ENCODE results near the gene C10orf71.

Gene C10orf71, protein sequence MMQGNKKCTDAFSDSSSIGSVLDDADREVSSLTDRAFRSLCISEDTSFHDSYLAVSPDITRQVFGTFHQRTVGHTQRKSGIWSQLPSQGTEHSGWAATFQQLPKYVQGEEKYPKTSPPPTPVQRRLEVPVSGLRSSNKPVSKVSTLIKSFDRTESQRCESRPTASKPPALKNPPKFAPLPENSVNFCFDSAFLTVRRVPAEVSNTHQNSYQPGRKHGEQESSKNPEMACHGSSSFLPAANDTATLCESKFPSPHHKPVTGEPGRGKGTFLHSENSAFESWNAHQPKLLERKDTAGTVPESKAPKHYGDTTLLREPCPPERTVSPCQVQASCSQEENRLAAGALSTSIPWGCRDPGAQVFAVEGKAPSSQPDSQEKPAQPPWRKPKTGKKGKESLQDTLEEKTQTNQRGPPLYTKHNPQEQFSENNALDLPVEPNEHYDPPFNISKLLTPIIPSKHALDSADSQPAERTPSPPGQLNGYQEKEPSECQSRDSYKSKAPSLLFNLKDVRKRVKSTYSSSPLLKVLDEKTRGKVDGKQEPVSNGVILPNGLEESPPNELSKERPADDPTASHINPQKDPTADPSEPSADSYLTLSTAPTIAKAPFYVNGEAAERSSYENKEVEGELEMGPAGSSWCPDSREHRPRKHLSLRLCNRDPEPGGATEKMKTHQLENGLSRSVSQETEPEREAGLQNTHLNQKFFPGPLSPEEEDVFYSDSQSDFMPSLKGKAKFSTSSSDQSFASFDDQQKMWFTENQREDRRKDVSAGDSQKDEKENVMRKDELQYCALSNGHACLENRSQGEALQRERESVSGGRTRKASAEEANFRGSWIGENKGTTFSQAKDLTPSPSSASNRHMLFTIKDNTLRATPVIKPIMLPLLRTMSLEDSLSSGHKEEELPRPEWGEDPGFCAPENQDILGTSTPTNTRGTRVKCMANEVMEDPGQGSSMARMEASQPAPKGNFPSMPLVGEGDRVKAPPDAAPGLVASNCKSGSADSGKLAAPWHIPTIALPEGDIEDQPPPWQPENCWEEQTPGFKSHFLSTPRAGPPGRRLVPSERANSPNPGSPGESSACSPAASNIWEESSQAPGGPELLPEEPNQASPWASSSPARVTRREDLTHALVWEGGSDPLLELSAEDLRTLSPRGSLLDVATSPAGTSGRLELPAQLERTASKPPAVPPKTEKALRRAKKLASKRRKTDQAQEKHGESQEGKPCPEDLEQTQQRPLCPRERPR (N-terminal part only)

GRCh38 chr10:49298983-49299815 is at the start of gene C10orf71:
TSS of gene C10orf71 (plus strand) at chr10:49299170. CDS start at chr10:49322546, 23,376 bp downstream.
- H3K4me3 Mint-ChIP-seq, result no peak within 1 kb of the TSS
- DNase-seq (ENCODE audit: low spot score), result no peak
- H3K4me1 Mint-ChIP-seq (ENCODE audit: low read depth), result no peaks in the 10 kb centered on the region
- no peaks in the 10 kb centered on the region for H3K36me3 Mint-ChIP-seq (ENCODE audit: low read depth)
- no peaks in the 10 kb centered on the region for H3K9me3 Mint-ChIP-seq
- H3K27me3 Mint-ChIP-seq (ENCODE audit: low read depth), result peaks cover 6% of the 10 kb centered on the region
- H3K27ac Mint-ChIP-seq, result no peak within 1 kb of the TSS

GRCh38 chr10:49252313-49253034 is 46.5 kb upstream of the C10orf71 start:
- Mint-ChIP-seq H3K4me3 (no peak overlapping the region), H3K27ac (no peak overlapping the region), H3K36me3 (ENCODE audit: low read depth) (no peaks in the 10 kb centered on the region), H3K27me3 (ENCODE audit: low read depth) (peaks cover 15% of the 10 kb centered on the region), H3K4me1 (ENCODE audit: low read depth) (no peaks in the 10 kb centered on the region), H3K9me3 (no peaks in the 10 kb centered on the region)
- no peak for DNase-seq (ENCODE audit: low spot score)

DNA sequence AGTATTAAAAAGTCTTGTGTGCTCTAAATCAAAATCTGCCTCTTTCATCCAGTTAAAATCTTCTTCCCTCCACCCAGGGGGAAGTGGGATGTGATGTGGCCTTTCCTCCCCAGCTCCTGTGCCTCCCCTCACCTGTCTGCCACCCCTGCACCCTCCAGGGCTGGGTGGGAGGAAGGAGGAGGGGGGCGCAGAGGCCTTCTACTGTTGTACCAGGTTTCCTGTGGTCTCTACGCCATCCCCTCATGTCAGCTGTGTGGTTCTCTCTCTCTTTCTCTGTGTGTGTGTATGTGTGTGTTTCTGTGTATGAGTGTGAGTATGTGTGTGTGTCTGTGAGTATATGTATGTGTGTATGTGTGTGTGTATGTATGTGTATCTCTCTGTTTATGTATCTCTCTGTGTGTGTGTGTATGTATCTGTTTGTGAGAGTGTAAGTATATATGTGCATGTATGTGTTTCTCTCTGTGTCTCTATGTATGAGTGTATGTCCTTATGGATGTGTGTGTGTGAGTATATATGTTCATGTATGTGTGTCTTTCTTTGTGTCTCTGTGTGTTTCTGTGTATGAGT is 45.5 kb upstream of the C10orf71 start:
- no peaks in the 10 kb centered on the region for H3K9me3 Mint-ChIP-seq
- H3K27me3 Mint-ChIP-seq (ENCODE audit: low read depth), result peaks cover 14% of the 10 kb centered on the region
- no peak overlapping the region for H3K4me3 Mint-ChIP-seq
- H3K4me1 Mint-ChIP-seq (ENCODE audit: low read depth), result no peaks in the 10 kb centered on the region
- no peaks in the 10 kb centered on the region for H3K36me3 Mint-ChIP-seq (ENCODE audit: low read depth)
- no peak for DNase-seq (ENCODE audit: low spot score)
- H3K27ac Mint-ChIP-seq, result no peak overlapping the region

DNA sequence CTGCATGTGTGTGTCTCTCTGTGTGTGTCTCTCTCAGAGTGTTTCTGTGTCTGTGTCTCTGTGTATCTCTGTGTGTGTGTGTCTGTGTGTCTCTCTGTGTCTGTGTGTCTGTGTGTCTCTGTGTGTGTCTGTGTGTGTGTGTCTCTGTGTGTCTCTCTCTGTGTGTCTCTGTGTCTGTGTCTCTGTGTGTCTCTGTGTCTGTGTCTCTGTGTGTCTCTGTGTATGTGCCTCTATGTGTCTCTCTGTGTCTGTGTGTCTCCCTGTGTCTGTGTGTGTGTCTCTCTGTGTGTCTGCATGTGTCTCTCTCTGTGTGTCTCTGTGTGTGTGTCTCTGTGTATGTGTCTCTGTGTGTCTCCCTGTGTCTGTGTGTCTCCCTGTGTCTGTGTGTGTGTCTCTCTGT is 44.8 kb upstream of the C10orf71 start:
- H3K36me3 Mint-ChIP-seq (ENCODE audit: low read depth), result no peaks in the 10 kb centered on the region
- H3K27ac Mint-ChIP-seq, result no peak overlapping the region
- no peaks in the 10 kb centered on the region for H3K4me1 Mint-ChIP-seq (ENCODE audit: low read depth)
- no peak overlapping the region for H3K4me3 Mint-ChIP-seq
- H3K9me3 Mint-ChIP-seq, result no peaks in the 10 kb centered on the region
- no peak for DNase-seq (ENCODE audit: low spot score)
- H3K27me3 Mint-ChIP-seq (ENCODE audit: low read depth), result peaks cover 10% of the 10 kb centered on the region

DNA sequence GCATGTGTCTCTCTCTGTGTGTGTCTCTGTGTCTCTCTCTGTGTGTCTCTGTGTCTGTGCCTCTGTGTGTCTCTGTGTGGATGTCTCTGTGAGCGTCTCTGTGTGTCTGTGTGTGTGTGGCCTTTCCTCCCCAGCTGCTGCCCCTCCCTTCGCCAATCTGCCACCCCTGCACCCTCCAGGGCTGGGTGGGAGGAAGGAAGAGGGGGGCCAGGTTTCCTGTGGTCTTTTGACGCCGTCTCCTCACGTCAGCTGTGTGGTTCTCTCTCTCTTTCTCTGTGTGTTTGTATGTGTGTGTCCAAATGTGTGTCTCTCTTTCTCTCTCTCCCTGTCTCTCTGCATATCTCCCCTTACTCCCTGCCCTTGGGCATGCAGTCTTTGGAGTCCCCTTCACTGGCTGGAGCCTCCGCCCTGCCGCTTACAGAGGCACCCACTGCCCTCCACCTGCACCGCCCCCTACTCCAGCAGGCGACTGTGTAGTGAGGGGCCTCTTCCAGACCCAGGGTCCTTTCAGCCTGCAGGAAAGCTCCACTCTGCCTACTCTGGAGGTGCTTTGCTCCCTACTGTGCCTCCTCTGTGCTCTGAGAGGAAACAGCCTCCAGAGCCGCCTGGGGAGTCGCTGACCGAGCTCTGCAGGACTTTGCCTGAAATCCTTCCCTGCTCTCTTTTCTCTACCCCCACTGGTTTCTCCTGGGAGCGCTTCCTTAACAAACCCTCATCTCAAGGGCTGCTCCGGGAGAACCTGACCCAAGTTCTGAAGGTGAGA is 44.2 kb upstream of the C10orf71 start:
- Mint-ChIP-seq H3K4me1 (ENCODE audit: low read depth) (no peaks in the 10 kb centered on the region), H3K27ac (no peak overlapping the region), H3K36me3 (ENCODE audit: low read depth) (no peaks in the 10 kb centered on the region), H3K4me3 (no peak overlapping the region), H3K27me3 (ENCODE audit: low read depth) (peaks cover 12% of the 10 kb centered on the region), H3K9me3 (no peaks in the 10 kb centered on the region)
- DNase-seq (ENCODE audit: low spot score), result no peak

DNA sequence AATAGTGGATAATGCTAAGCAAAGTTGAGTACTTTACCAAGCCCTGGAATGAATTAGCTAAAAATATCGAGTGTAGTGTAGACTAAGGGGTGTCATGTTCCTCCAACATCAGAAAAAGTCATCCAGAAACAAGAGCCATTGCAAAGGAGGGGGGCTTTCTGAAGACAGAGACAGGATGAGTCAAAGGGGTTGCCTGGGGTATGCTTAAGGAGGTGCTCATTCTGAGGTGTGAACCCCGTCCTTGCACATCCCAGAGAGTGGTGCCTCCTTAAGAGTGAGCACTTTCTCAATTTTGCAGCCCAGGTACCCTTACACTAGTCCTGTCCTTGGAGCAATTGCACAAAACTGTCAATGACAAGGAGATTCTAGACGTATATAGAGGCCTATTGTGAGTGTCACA is 43.1 kb upstream of the C10orf71 start:
- Mint-ChIP-seq H3K4me1 (ENCODE audit: low read depth) (no peaks in the 10 kb centered on the region), H3K27me3 (ENCODE audit: low read depth) (peaks cover 15% of the 10 kb centered on the region), H3K4me3 (no peak overlapping the region), H3K9me3 (no peaks in the 10 kb centered on the region), H3K27ac (no peak overlapping the region), H3K36me3 (ENCODE audit: low read depth) (no peaks in the 10 kb centered on the region)
- DNase-seq (ENCODE audit: low spot score), result no peak

- Mint-ChIP-seq H3K27me3 (ENCODE audit: low read depth) (peaks cover 15% of the 10 kb centered on the region), H3K36me3 (ENCODE audit: low read depth) (no peaks in the 10 kb centered on the region), H3K4me1 (ENCODE audit: low read depth) (no peaks in the 10 kb centered on the region), H3K9me3 (no peaks in the 10 kb centered on the region), H3K27ac (no peak overlapping the region), H3K4me3 (no peak overlapping the region)
- DNase-seq (ENCODE audit: low spot score), result no peak
Observed at GRCh38 chr10:49257154-49257553, 41.8 kb upstream of the C10orf71 start.

DNA sequence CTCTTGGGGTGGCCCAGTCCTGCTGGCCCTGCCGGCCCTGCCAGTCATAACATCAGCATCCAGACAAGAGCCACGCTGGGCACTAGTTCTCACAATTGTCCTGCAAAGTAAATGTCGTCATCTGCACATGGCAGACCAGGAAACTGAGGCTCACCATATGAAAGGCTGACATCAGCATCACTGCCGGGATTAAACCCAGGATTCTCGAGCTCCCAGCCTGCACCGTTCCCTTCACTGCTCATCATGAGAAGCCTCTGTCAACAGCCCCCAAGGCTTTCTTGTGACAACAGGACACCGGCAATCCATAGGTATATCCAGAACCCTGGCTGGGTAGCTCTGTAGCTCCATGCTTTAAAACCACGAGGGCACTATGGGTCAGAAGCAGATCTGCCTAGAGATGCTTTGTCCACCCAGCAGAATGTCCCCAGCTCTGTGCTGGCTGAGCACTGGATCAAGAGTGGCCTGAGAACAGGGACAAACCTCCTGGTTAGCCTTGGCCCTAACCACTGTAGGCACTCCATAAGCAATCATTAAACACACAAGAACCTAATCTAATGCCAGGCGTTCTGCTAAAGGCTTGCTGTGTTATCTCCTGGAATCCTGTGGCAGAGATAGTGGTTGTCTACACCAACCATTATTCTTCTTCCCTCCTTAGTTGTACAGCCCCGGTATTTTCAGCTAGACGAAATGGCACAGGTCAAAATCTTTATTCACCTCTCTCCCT is 41.2 kb upstream of the C10orf71 start:
- Mint-ChIP-seq H3K36me3 (ENCODE audit: low read depth) (no peaks in the 10 kb centered on the region), H3K27me3 (ENCODE audit: low read depth) (peaks cover 11% of the 10 kb centered on the region), H3K27ac (no peak overlapping the region)

DNA sequence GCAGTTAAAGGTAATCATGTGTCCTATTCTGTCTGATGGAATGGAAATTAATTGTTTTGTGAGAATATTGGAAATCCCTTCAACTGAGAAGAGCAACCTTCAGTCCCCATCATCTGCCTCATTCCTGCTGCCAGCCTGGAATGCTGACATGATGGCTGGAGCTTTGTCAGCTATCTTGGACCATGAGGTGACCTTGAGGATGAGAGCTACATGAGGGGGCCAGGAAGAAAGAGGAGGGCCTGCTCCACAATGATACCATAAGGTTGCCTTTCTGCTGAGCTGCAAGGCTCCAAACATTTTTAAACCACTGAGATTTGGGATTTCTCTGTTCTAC is 40.7 kb upstream of the C10orf71 start:
- Mint-ChIP-seq H3K9me3 (no peaks in the 10 kb centered on the region), H3K36me3 (ENCODE audit: low read depth) (no peaks in the 10 kb centered on the region), H3K27me3 (ENCODE audit: low read depth) (peaks cover 11% of the 10 kb centered on the region)

More for the DNA sequence above, 41.2 kb upstream of the C10orf71 start:
- no peak overlapping the region for H3K4me3 Mint-ChIP-seq
- DNase-seq (ENCODE audit: low spot score), result no peak
- H3K9me3 Mint-ChIP-seq, result no peaks in the 10 kb centered on the region
- H3K4me1 Mint-ChIP-seq (ENCODE audit: low read depth), result no peaks in the 10 kb centered on the region

DNA sequence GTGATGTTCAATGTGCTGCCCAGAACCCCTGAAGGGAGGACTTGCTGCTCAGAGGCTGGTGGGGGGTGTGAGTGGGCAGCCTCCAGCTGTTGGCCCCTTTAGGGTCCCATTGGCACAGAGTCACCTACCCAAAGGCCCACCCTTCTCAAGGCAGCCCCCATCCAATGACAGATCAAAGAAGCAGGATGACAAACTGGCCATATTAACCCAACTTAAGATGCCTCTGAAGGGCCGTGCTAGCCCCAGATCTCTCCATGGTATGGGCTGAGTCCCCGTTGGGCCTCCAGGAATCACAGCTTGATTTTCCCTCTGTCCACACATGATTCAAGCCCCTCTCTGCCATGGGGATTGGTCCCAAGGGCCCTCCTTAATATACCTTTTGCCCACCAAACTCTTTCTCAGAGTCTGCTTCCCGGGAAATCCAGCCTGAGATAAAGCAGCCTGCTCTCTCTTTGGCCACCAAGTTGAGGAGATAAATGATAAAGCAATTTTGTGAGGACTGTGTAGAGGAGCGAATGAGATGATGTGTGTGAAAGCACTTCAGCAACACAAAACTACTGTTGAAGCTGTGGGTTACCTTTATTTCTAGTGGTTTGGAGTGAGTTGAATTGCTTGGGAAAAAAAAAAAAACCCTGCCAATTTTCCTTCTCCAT is 38.2 kb upstream of the C10orf71 start:
- Mint-ChIP-seq H3K27ac (no peak overlapping the region), H3K36me3 (ENCODE audit: low read depth) (no peaks in the 10 kb centered on the region)

More for the DNA sequence above, 40.7 kb upstream of the C10orf71 start:
- Mint-ChIP-seq H3K27ac (no peak overlapping the region), H3K4me3 (no peak overlapping the region), H3K4me1 (ENCODE audit: low read depth) (no peaks in the 10 kb centered on the region)
- no peak for DNase-seq (ENCODE audit: low spot score)

DNA sequence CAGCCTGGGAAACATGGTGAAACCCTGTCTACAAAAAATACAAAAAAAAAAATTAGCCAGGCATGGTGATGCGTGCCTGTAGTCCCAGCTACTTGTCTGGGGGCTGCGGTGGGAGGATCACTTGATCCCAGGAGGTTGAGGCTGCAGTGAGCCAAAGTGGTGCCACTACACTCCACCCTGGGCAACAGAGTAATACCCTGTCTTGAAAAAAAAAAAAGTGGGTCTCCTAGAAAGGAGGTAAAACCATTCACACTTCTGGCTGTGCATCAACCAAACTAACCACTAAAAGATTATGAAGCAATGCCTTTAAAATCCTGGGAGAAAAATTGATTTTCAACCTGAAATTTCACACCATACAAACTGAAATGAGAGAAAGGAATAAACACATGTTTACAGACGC is 35.4 kb upstream of the C10orf71 start:
- Mint-ChIP-seq H3K27ac (no peak overlapping the region), H3K9me3 (peaks cover 19% of the 10 kb centered on the region), H3K4me3 (no peak overlapping the region), H3K27me3 (ENCODE audit: low read depth) (peaks cover 24% of the 10 kb centered on the region), H3K4me1 (ENCODE audit: low read depth) (no peaks in the 10 kb centered on the region), H3K36me3 (ENCODE audit: low read depth) (no peaks in the 10 kb centered on the region)
- no peak for DNase-seq (ENCODE audit: low spot score)

More for the DNA sequence above, 38.2 kb upstream of the C10orf71 start:
- no peaks in the 10 kb centered on the region for H3K4me1 Mint-ChIP-seq (ENCODE audit: low read depth)
- H3K4me3 Mint-ChIP-seq, result no peak overlapping the region
- peaks cover 7% of the 10 kb centered on the region for H3K9me3 Mint-ChIP-seq
- DNase-seq (ENCODE audit: low spot score), result no peak
- peaks cover 22% of the 10 kb centered on the region for H3K27me3 Mint-ChIP-seq (ENCODE audit: low read depth)
